ENCODE results near the gene MTRFR.

GRCh38 chr12:123223241-123223668, 10.0 kb upstream of the MTRFR start:
- TF ChIP-seq CTCF (IDR thresholded peaks at IDR 0.05; ENCODE audit: low read depth, low read length) (no peak), EZH2phosphoT487 (IDR thresholded peaks at IDR 0.05; ENCODE audit: low read depth) (no peak)
